ACHN (cell line): Measurements from ENCODE around the gene HSD11B2.

Experiments used
- DNase-seq: peaks from one replicate; pipeline ENCODE4 v3.0.0-alpha.2; 2015
- in situ Hi-C: cut with HindIII; loops from 2 replicates; pipeline ENCODE4 v1.10.0; 2017; ENCODE audit warnings: low sequenced_read_pairs, low pct_ligation_motif_present, low pct_unique_long_range_greater_than_20kb

The HSD11B2 gene

DNA sequence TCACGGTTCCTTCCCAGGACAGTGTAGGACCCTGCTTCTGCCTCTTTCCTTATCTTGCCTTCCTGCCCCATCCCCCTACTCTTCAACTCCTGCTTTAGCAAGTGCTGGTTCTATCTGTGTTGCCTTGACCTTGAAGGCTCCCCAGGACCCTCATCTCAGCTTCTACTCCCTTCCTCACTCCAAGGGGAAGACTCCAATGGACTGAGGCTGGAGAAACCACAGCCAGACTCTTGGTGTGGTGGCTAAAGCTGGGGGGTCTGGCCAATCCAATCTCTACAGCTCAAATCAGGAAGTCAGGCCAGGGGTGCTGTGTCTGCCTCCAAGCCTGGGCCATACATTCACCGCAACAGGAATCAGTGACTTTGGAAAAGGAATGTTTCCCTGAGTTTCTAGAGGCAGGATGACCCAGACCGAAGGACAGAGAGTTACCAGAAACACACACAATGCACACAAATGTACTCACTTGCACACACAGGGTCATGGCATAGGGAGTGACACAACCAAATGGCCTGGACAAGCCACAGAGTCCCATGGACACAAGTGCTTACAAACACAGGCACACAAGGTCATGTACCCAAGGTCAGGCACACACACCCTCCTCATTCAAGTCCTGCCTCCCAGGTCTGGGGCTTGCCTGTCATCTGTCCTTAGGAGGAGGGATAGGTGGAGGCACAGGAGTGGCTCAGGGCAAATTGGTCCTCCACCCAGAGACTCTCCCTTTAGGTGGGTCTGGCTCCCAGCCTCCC, 1.7 kb upstream of the HSD11B2 start:
- in situ Hi-C loops = no loop called here
- DNase-seq = no peak

DNA sequence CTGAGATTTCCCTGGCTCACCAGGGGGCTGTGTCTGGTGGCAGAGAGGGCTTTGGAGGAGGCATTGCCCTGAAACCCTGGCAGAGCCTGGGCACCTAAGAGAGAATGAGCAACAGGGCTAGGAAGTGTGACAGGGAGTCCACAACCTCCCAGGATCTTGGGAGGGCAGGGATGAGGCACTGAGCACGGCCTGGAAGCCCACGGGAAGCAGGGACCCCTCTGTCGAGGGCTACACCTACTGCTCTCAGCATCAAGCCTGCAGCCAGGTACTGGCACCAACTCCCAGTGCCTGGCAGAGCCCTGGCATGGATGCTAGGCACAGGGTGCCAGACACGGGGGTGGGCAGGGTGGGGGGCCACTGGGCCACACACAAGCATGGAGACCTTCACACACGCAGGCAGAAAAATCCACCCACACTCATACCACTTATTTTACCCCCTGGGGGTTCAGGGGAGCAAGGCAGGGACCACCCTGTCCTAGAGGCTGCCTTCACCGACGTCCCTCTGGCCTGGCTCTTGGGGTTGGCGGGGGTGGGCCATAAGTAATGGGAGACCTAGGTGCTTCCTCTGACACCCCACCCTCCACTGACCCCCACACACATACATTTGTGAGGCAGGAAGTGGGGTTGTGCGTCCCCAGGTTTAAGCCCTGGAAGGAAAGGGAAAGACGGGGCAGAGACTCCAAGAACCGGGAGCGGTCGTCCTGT, 970 bp upstream of the HSD11B2 start:
- DNase-seq = no peak
- in situ Hi-C loops = no loop called here

DNA sequence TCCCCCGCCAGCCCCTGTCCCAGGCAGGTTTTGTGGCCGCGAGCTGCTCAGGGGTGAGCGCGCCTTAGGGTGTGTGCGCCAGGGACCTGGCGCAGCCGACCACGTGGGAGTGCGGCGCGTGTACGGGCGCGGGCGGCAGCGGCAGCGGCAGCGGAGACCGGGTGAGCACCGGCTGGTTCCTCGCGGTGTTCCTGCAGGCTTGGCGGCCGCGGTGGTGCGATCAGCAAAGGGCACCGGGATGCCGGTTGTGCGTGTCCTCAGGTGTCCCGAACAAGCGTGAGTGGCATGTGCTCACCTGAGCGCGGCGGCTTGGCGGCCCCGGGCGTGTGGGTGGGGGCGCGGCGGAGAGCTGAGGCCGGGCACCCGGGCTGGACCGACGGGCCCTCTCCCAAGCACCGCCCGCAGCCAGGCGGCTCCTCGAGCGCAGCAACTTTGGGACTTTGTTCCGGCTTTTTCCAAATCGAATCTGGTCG, 381 bp upstream of the HSD11B2 start:
- in situ Hi-C loops = no loop called here
- peak; percentile 25 for DNase-seq

DNA sequence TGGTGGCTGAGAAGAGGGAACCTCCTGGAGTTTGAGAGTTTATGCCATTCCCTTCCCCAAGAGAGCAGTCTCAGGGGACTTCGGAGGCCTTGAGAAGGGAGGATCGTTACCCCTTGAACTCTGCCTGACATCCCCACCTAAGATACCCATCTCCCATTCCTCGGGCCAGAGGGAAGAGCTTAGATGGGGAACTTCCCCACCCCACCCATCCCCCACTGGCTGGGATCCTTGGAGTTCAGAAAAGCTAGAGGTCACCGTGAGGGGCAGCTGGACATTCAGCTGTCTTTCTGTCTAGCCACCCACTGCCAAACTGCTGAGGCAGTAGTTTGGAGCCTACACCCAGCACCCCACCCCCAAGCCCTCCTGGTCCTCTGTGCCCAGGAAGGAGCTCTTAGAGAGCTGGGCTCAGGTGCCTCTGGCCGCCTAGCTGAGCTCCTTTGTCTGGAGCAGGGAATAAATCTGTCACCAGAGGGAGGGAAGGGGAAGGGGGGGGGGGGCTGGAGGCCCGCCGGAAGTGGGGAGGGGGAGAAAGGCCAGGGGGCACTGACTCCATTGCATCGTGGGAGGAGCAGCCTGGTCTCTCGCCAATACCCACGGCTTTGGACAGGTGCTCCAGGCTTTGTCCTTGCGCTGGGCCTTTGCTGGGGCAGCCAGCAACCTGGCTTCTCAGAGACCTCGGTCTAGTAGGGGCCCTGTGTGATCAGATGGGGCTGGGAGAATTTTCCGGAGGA, 1.0 kb downstream of the HSD11B2 start:
- no peak for DNase-seq
- in situ Hi-C loops = no loop called here

DNA sequence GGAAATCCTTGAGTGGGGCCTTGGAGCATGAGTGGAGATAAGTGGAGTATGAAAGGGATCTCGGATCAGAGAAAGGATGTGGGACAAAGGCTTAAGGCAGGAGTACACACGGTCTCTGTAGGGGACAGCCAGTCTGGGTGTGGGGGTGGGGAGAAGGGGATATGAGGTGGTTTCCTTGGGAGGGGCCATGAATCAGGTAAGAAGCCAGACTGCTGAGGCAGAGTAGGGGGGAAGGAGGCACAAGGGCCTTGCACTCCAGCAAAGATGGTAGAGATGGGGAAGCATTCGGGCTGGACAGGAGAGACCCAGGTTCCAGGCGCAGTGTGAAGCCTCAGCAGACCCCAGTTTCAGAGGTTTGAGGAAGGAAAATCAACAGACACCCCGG, 1.6 kb downstream of the HSD11B2 start:
- in situ Hi-C loops = no loop called here
- DNase-seq = no peak

DNA sequence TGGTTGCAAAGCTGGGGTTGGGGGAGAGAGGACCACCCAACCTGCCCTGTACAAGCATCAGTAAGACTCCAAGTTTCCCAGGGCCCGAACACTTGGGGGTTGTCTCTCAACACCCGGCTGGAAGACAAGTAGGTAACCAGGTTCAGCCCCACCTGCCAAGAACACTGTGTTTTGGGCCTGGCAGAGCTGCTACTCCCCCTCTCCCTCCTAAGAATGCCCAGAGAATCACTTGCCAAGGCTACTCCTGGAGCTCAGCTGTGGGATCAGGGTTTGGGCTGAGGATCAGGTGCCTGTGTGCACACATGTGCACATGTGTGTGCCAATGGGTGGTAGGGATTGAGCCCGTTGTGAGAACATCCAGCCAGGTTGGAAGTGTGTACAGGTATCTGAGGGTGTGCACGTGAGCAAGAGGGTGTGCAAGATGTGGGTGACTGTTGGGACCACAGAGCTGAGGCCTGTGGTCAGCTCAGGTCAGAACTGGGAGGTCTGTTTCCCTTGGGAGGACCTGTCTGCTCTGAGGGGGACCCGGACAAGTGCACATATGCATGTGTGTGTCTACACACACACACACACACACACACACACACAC, 2.3 kb downstream of the HSD11B2 start:
- in situ Hi-C loops = no loop called here
- DNase-seq = no peak

DNA sequence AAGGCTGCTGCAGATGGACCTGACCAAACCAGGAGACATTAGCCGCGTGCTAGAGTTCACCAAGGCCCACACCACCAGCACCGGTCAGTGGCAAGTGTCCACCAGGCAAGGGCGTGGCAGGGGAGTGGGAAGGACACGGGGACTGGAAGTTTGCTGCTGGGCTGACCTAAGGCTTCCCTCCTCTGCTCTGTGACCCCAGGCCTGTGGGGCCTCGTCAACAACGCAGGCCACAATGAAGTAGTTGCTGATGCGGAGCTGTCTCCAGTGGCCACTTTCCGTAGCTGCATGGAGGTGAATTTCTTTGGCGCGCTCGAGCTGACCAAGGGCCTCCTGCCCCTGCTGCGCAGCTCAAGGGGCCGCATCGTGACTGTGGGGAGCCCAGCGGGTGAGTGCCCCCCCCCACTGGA, 4.8 kb downstream of the HSD11B2 start:
- DNase-seq = no peak
- in situ Hi-C loops = no loop called here

DNA sequence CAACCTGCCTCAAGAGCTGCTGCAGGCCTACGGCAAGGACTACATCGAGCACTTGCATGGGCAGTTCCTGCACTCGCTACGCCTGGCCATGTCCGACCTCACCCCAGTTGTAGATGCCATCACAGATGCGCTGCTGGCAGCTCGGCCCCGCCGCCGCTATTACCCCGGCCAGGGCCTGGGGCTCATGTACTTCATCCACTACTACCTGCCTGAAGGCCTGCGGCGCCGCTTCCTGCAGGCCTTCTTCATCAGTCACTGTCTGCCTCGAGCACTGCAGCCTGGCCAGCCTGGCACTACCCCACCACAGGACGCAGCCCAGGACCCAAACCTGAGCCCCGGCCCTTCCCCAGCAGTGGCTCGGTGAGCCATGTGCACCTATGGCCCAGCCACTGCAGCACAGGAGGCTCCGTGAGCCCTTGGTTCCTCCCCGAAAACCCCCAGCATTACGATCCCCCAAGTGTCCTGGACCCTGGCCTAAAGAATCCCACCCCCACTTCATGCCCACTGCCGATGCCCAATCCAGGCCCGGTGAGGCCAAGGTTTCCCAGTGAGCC, 5.8 kb downstream of the HSD11B2 start:
- DNase-seq = no peak
- in situ Hi-C loops = no loop called here

DNA sequence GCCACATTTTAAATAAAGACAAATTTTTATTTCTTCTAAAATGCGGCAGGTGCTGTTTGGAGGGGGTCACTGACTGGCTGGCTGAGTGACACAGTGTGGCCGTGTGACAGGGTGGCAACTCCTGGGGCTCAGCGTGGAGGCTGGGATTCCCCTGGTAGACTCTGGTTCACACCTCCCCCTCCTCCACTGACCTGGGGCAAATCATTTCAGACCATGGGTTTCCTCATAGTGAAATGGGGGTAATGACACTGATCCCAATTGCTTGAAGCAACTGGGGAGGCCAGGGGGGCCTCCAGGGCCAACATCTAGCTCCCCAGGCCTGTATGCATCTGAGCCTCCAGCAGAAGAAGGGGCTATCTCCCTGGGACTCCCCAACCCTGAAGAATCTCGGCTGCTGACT, 6.6 kb downstream of the HSD11B2 start:
- in situ Hi-C loops = no loop called here
- no peak for DNase-seq

DNA sequence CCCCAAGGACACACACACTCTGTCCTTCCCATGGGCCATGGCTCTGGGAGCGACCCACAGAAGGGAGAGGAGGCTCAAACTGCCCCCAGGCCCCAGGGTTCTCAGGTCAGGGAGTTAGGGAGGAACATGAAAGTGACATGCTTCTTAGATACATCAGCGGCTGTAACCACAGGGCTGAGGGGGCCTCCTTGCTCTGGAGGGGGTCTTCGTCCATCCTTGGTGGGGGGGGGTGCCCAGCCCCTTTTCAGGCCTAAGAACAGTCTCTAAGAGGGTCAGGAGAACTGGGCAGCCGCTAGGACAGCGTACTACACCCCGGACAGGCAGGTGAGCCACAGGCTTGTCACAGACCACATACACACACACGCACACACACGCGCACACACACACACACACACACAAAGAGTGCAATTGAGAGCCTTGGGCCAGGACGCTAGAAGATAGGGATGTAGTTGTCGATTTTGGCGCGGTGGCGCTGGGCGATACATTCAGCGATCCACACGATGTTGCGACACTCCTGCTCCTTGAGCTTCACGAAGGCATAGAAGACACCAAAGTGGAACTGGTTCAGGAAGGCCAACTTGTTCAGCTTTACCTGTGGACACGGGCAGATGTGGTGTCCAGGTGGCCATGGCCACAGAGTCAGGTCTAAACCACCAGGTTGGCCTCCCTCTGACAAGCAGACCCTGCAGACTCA, 7.3 kb downstream of the HSD11B2 start:
- in situ Hi-C loops = no loop called here

DNA sequence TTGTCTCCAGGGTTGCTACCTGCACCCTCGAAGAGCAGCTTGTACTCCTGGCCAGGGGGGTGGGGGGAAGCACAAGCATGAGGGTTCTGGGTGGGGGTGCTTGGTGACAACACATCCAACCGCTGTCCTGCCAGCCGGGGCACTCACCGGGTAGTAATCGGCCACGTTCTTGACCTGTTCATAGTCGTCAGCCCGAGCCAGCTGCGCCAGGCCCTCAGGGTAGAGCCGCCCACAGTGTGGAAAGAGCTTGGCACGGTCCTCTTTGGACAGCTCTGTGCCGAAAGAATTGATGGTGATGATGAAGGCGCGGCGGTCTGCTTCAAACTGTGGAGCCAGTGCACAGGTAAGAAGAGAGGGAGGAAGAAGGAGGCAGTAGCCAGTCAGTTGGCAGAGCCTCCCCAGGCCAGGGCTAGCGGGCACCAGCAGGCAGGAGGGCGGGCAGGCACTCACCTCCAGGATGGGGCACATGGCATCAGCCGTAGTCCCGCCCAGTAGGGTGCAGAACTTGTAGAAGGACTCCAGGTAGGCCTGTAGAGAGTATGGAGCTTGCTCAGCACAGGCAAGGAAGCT, 8.0 kb downstream of the HSD11B2 start:
- DNase-seq = no peak
- in situ Hi-C loops = no loop called here

More for the DNA sequence above, 7.3 kb downstream of the HSD11B2 start:
- DNase-seq = no peak

DNA sequence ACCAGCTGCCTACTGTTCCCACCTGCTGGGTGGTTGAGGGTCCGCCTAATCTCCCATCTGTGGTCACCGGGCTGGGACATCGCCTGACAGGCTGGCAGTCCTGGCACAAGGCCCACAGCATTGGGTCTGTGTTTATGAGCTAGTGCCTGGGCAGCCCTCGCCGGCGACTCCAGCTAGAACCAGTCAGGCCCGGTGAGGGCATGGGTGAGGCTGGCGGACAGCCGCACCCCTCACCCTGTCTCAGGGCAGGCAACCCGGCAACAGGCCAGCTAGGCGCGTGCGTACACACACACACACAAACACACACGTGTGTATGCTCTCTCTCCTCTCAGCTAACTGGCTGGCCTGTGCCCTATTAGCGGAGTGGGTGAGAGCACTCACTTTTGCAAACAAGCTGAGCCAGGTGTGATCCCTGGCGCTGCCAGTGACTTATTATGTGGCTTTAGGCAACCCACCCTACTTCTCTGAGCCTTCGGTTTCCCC, 10.4 kb downstream of the HSD11B2 start:
- no peak for DNase-seq
- in situ Hi-C loops = no loop called here

DNA sequence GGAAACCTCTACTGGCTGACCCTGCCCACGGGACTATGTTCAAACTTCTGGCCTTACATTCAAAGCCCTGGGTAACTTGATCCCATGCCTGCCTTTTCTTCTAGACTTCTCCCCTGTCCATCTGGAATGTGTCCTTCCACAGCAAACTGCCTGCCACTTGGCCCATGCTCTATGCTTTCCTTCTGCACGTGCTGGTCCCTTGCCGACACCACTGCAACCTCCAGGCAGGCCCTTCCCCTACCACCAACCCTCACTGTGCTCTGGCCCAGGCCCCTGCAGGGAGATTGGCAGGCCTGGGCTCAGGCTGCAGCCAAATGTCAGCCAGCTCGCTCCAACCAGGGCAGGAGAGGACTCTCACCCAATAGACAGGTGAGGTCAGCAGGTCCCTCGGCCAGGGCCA, 11.0 kb downstream of the HSD11B2 start:
- no peak for DNase-seq
- in situ Hi-C loops = no loop called here

DNA sequence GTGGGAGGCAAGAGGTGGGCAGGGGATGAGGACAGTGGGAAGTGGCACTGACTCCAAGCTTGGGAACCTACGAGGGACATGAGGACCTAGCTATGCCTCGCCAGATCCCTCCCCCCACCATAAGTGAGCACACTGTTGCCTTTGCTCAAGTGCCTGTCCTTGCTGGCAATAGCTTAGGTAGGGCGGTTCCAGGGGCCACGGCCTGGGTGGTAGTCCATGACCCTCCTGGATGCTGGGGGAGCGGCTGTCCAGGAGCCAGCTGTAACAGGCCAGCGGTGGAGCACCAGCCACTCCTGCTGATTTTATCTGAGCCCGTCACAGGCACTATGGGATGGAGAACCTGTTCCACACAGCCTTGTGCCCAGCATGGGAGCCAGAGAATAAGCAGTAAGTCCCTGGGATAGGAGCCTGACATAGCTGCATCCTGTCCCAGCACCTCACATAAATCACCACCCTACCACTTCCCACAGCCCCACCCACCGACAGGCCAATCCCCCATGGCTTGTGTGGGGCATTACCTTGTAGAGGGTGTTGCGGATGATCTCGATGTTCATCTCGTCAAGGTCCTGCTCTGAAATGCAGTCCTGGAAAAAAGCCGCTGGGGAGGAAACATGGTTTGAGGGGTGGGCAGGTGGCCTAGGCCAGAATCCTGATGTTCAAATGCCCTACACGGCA, 11.8 kb downstream of the HSD11B2 start:
- DNase-seq = no peak
- in situ Hi-C loops = no loop called here

DNA sequence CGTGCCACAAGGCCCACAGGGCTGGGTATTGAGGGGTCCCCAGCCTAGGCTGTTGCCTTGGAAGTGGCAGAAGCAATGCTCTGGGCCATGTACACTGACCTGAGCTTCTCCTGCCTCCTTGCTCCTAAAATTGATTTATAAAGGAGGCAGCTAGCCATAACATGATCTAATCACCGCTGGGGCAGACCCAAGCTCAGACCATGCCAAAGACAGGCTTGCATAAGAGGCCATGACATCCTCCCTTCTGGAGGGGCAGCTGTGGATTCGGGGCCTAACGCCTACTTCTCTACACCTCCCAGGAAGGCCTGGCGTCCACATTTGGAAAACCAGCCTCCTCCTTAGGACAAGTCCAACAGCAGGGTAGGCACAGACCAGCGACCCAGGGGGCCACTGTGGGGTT, 12.3 kb downstream of the HSD11B2 start:
- in situ Hi-C loops = no loop called here
- DNase-seq = no peak

DNA sequence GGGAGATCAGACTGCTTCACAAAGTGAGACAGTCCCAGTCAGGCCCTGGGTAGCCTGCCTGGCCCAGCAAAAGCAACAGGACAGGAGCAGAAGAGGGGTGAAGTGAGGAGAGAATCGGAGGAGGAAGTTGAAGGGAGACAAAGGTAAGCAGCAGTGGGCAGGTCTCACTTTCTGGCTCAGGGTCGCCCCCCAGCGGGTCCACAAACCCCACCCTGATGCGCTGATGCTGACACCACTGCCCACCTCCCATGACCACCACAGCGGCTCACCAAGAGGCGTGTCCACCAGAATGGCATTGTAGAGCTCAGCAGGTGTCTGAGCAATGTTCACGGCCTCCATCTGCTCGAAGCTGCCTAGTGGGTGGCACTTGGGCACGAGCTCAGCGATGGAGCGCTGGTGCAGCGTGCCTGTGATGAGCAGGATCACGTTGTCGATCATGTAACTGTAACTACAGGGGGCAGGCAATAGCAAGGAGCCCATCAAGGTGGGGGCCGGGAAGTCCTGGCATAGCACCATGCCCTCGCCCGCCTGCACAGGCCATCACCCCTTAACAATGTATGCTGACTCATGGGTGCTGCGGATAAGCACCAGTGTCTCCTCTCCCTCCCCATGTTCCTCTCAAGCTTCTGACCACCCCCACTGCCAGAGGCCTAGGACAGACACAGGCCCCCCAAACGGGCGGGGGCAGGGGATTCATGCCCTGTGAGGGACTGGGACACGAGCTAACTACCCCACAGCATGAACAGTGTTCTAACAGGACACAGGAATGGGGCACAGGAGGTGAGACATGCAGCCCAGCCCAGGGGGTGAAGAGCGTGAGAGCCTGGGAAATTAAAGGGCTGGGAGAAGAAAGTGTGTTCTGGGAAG, 13.6 kb downstream of the HSD11B2 start:
- in situ Hi-C loops = no loop called here

DNA sequence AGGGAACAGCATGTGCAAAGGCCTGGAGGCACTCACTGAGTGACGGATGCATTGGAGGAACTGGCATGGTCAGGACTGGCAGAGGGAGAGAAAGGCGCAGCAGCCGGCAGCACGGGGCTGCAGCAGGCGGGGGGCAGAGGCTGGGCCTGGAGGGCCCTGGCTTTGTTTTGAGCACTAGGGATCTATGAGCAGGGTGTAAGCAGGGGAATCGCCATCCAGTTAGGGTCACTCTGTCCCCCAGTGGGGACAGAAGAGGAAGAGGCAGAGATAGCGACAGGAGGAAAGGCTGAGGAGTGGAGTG, 14.2 kb downstream of the HSD11B2 start:
- in situ Hi-C loops = no loop called here
- DNase-seq = no peak

More for the DNA sequence above, 13.6 kb downstream of the HSD11B2 start:
- no peak for DNase-seq
